HepG2 (cell line): ENCODE data around the gene PLCD4. TPM values are rescaled to one million over a fixed set of nuclear protein-coding genes. Genes with fewer than 3 reads are reported as not detected.

ENCODE experiments used
- CBX1 ChIP-seq: IDR thresholded peaks from one replicate; pipeline ENCODE4 v1.6.1; 2016; ENCODE audit warnings: antibody characterized with exemption, low read depth
- FOXO1 ChIP-seq: sonication (generic); formaldehyde crosslinking; IDR thresholded peaks from 2 replicates; pipeline ENCODE4 v1.4.0; 2020; ENCODE audit warnings: missing genetic modification reagents
- HOXA7 ChIP-seq: sonication (generic); formaldehyde crosslinking; IDR thresholded peaks from 2 replicates; pipeline ENCODE4 v1.8.1; 2022; ENCODE audit warnings: mild to moderate bottlenecking, missing genetic modification reagents, moderate library complexity
- KDM3A ChIP-seq: IDR thresholded peaks from 2 replicates; pipeline ENCODE4 v1.6.1; 2018; ENCODE audit warnings: low read depth, missing compliant biosample characterization
- KMT2A ChIP-seq: sonication (generic); formaldehyde crosslinking; IDR thresholded peaks from 2 replicates; pipeline ENCODE4 v1.4.0; 2020; ENCODE audit warnings: missing genetic modification reagents
- ONECUT2 ChIP-seq: sonication (generic); formaldehyde crosslinking; IDR thresholded peaks from 2 replicates; pipeline ENCODE4 v1.4.0; 2020; ENCODE audit warnings: missing genetic modification reagents
- RELA ChIP-seq: sonication (generic); formaldehyde crosslinking; IDR thresholded peaks from 2 replicates; pipeline ENCODE4 v1.4.0; 2020; ENCODE audit warnings: missing genetic modification reagents
- RFX5 ChIP-seq: IDR thresholded peaks from 2 replicates; pipeline ENCODE4 v1.6.1; 2011; ENCODE audit warnings: low read depth, low read length, improper control_type of control experiment
- TARDBP ChIP-seq: sonication (generic); formaldehyde crosslinking; IDR thresholded peaks from 2 replicates; pipeline ENCODE4 v1.8.0; 2022; ENCODE audit warnings: mild to moderate bottlenecking, missing genetic modification reagents
- TEAD3 ChIP-seq: optimal IDR thresholded peaks from 2 replicates; pipeline ENCODE3; 2016; ENCODE audit warnings: borderline replicate concordance
- ZBTB7A ChIP-seq: sonication (generic); formaldehyde crosslinking; IDR thresholded peaks from 2 replicates; pipeline ENCODE4 v1.8.0; 2022; ENCODE audit warnings: mild to moderate bottlenecking, missing genetic modification reagents
- ZMYM2 ChIP-seq: sonication (generic); formaldehyde crosslinking; IDR thresholded peaks from 2 replicates; pipeline ENCODE4 v1.8.0; 2022; ENCODE audit warnings: mild to moderate bottlenecking, missing genetic modification reagents
- ZNF205 ChIP-seq: IDR thresholded peaks from 2 replicates; pipeline ENCODE4 v1.6.1; 2018; ENCODE audit warnings: missing biosample characterization, missing genetic modification reagents
- ZNF251 ChIP-seq: sonication (generic); formaldehyde crosslinking; IDR thresholded peaks from 2 replicates; pipeline ENCODE4 v1.9.0; 2021; ENCODE audit warnings: mild to moderate bottlenecking, missing genetic modification reagents
- ZNF776 ChIP-seq: sonication (generic); formaldehyde crosslinking; IDR thresholded peaks from 2 replicates; pipeline ENCODE4 v1.4.0; 2020; ENCODE audit warnings: mild to moderate bottlenecking, missing genetic modification reagents
- polyA plus RNA-seq, 8 experiments: library from polyadenylated mRNA; depleted of rRNA in 3 of 8; stranded (reverse) in 7 of 8; unstranded in 1 of 8; fragments of >200 nt; fragmentation: Illumina TruSeq in 4 of 8; extraction: Trizol in 4 of 8; gene quantifications; 2 replicates each; pipeline versions ENCODE4 v1.2.1 to v1.2.3, GENCODE V29; 2011 to 2016; ENCODE audit warnings: low read depth in 4 of 8, missing spikeins in 1 of 8, mixed read lengths in 1 of 8; ENCODE audit not compliant: insufficient read depth in 1 of 8
- total RNA-seq, 5 experiments: library from RNA; depleted of rRNA; stranded (reverse); fragments of >200 nt; fragmentation: Illumina TruSeq; extraction: Trizol; gene quantifications; 2 replicates each; pipeline ENCODE4 v1.2.3, GENCODE V29; 2016; ENCODE audit warnings: low read depth in 1 of 5
- TF ChIP-seq, protein P1 (sequence below): sonication (generic); formaldehyde crosslinking; IDR thresholded peaks from 2 replicates; pipeline ENCODE4 v1.4.0; 2020; ENCODE audit warnings: mild to moderate bottlenecking, missing genetic modification reagents
- TF ChIP-seq, protein P2 (sequence below), 2 experiments: IDR thresholded peaks; 2 replicates each; pipeline ENCODE4 v1.6.1; 2011 to 2012; ENCODE audit warnings: low read length in 2 of 2, borderline replicate concordance in 1 of 2, low read depth in 1 of 2, mild to moderate bottlenecking in 1 of 2, moderate library complexity in 1 of 2
- TF ChIP-seq, protein P3 (sequence below): sonication (generic); formaldehyde crosslinking; IDR thresholded peaks from 2 replicates; pipeline ENCODE4 v1.5.1; 2020; ENCODE audit warnings: missing genetic modification reagents, mild to moderate bottlenecking, borderline replicate concordance
- TF ChIP-seq, protein P4 (sequence below): sonication (generic); formaldehyde crosslinking; IDR thresholded peaks from 2 replicates; pipeline ENCODE4 v1.5.1; 2020; ENCODE audit warnings: missing genetic modification reagents, mild to moderate bottlenecking, borderline replicate concordance
- TF ChIP-seq, protein P5 (sequence below): sonication (generic); formaldehyde crosslinking; IDR thresholded peaks from 2 replicates; pipeline ENCODE4 v1.5.0; 2020; ENCODE audit warnings: missing genetic modification reagents, mild to moderate bottlenecking, borderline replicate concordance

PLCD4 gene
- total and polyA plus RNA-seq, 2 of the 13 experiments (the other 11 are each of a cell fraction or from before 2014, with no cell fraction given): 0.26 TPM; not detected in 1

DNA sequence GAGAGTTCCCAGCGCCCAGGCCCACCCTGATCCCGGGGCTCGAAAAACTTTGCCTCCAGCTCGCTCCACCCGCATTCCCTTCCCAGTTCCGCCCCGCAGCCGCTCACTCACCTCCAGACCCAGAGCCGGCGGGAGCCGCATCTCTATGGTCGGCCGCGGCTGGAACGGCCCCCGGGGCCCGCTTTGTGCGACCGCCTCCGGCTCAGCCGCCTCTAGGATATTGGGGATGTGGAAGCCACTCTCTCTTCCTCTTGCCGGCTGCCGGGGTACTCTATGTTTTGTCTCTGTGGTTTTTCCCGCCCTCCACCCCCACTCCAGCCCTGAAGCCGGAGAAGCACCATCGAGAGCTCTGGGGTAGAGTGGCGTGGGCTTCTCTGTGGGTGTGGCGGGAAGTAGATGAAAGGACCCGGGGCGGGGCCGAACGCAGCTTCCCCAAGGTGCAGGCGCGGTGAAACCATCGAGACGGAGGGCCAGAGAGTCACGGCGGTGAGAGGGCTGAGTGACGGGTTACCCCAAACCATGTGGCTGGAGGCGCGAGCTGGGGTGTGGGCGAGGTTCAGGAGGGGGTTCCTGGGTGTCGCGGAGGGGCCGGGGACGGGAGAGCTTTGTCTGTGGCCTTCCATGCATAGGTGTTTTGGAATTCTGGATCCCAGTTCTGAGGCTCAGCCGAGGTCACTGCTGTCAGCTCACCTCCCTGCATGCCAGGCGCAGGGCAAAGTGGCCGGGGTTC lies 51.7 kb downstream of the PLCD4 start, which contains the start of the genes BCS1L and ZNF142 (continued):
- TF ChIP-seq, protein P1, sequence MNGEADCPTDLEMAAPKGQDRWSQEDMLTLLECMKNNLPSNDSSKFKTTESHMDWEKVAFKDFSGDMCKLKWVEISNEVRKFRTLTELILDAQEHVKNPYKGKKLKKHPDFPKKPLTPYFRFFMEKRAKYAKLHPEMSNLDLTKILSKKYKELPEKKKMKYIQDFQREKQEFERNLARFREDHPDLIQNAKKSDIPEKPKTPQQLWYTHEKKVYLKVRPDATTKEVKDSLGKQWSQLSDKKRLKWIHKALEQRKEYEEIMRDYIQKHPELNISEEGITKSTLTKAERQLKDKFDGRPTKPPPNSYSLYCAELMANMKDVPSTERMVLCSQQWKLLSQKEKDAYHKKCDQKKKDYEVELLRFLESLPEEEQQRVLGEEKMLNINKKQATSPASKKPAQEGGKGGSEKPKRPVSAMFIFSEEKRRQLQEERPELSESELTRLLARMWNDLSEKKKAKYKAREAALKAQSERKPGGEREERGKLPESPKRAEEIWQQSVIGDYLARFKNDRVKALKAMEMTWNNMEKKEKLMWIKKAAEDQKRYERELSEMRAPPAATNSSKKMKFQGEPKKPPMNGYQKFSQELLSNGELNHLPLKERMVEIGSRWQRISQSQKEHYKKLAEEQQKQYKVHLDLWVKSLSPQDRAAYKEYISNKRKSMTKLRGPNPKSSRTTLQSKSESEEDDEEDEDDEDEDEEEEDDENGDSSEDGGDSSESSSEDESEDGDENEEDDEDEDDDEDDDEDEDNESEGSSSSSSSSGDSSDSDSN: peak; percentile 78
- TF ChIP-seq, protein P2, sequence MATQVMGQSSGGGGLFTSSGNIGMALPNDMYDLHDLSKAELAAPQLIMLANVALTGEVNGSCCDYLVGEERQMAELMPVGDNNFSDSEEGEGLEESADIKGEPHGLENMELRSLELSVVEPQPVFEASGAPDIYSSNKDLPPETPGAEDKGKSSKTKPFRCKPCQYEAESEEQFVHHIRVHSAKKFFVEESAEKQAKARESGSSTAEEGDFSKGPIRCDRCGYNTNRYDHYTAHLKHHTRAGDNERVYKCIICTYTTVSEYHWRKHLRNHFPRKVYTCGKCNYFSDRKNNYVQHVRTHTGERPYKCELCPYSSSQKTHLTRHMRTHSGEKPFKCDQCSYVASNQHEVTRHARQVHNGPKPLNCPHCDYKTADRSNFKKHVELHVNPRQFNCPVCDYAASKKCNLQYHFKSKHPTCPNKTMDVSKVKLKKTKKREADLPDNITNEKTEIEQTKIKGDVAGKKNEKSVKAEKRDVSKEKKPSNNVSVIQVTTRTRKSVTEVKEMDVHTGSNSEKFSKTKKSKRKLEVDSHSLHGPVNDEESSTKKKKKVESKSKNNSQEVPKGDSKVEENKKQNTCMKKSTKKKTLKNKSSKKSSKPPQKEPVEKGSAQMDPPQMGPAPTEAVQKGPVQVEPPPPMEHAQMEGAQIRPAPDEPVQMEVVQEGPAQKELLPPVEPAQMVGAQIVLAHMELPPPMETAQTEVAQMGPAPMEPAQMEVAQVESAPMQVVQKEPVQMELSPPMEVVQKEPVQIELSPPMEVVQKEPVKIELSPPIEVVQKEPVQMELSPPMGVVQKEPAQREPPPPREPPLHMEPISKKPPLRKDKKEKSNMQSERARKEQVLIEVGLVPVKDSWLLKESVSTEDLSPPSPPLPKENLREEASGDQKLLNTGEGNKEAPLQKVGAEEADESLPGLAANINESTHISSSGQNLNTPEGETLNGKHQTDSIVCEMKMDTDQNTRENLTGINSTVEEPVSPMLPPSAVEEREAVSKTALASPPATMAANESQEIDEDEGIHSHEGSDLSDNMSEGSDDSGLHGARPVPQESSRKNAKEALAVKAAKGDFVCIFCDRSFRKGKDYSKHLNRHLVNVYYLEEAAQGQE (IDR thresholded peaks at IDR 0.05; ENCODE audit: borderline replicate concordance in 1 of 2, low read depth in 1 of 2, low read length in 2 of 2): peak in 1 of 2 experiments; percentile 42; a peak in 1 of 4 replicates
- TF ChIP-seq, protein P3, sequence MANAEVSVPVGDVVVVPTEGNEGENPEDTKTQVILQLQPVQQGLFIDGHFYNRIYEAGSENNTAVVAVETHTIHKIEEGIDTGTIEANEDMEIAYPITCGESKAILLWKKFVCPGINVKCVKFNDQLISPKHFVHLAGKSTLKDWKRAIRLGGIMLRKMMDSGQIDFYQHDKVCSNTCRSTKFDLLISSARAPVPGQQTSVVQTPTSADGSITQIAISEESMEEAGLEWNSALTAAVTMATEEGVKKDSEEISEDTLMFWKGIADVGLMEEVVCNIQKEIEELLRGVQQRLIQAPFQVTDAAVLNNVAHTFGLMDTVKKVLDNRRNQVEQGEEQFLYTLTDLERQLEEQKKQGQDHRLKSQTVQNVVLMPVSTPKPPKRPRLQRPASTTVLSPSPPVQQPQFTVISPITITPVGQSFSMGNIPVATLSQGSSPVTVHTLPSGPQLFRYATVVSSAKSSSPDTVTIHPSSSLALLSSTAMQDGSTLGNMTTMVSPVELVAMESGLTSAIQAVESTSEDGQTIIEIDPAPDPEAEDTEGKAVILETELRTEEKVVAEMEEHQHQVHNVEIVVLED (CRISPR knock-in tag): peak; percentile 81
- TF ChIP-seq KMT2A (CRISPR knock-in tag) (peak; percentile 84; the same call in 1 of the 2 replicates), CBX1 (no peak), ONECUT2 (CRISPR knock-in tag) (no peak), ZNF205 (CRISPR knock-in tag) (peak; percentile 5; the same call in 1 of the 2 replicates), TEAD3 (peak; percentile 67), ZMYM2 (CRISPR knock-in tag) (no peak), RELA (CRISPR knock-in tag) (peak; percentile 28; the same call in 1 of the 2 replicates), HOXA7 (CRISPR knock-in tag) (no peak), ZBTB7A (CRISPR knock-in tag) (no peak), TARDBP (CRISPR knock-in tag) (peak; percentile 93), ZNF776 (CRISPR knock-in tag) (peak; percentile 81; the same call in 1 of the 2 replicates), ZNF251 (CRISPR knock-in tag) (no peak), FOXO1 (CRISPR knock-in tag) (peak; percentile 7; the same call in 1 of the 2 replicates), KDM3A (peak; percentile 66; the same call in 1 of the 2 replicates), RFX5 (no peak)
- TF ChIP-seq, protein P4, sequence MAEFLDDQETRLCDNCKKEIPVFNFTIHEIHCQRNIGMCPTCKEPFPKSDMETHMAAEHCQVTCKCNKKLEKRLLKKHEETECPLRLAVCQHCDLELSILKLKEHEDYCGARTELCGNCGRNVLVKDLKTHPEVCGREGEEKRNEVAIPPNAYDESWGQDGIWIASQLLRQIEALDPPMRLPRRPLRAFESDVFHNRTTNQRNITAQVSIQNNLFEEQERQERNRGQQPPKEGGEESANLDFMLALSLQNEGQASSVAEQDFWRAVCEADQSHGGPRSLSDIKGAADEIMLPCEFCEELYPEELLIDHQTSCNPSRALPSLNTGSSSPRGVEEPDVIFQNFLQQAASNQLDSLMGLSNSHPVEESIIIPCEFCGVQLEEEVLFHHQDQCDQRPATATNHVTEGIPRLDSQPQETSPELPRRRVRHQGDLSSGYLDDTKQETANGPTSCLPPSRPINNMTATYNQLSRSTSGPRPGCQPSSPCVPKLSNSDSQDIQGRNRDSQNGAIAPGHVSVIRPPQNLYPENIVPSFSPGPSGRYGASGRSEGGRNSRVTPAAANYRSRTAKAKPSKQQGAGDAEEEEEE (CRISPR knock-in tag): no peak
- TF ChIP-seq, protein P5, sequence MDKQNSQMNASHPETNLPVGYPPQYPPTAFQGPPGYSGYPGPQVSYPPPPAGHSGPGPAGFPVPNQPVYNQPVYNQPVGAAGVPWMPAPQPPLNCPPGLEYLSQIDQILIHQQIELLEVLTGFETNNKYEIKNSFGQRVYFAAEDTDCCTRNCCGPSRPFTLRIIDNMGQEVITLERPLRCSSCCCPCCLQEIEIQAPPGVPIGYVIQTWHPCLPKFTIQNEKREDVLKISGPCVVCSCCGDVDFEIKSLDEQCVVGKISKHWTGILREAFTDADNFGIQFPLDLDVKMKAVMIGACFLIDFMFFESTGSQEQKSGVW (CRISPR knock-in tag): no peak
